CD4-positive, alpha-beta T cell treated with Interleukin-17A for 4 hours (primary cell): ENCODE data around the gene SPNS2.
A peak's percentile ranks its signal among the peaks of the same experiment; 100 is the strongest.
"Not testable (repeated sequence)": the region's sequence is repeated elsewhere in the genome, so short reads cannot be mapped to it uniquely, and the experiment has no call there.

Experiments used
- DNase-seq: peaks from one replicate; pipeline ENCODE4 v3.0.0-alpha.2; 2020; ENCODE audit warnings: mixed read lengths

Gene SPNS2

DNA sequence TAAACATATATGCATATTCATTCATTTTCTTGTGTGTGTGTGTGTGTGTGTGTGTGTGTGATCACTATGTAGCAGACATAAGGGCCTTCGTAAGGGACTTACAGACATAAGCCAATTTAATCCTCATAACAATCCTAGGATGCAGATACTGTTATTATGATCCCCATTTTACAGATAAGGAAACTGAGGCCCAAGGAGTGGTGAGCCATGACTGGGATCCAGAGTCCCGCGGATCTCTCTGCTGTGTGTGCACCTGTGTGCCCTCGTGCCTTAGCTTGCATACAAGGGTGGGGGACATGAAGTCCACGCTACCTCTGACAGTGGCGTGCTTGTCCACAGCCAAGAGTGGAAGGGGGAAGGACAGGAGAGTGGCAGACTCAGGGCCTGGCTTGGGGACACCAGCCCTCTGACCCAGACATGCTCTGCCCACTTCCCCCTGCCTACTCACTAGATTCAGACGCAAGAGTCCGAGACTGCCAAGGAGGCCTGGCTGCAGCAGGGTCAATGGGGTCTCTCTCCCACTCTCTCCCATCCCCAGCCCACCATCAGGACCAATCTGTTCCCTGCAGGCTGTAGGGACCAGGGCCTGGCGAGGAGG, 75.9 kb downstream of the SPNS2 start:
- no peak for DNase-seq

- no peak for DNase-seq
Measured at GRCh38 chr17:4576161-4576558, 77.5 kb downstream of the SPNS2 start.

GRCh38 chr17:4576729-4577322, 78.1 kb downstream of the SPNS2 start:
- DNase-seq, result no peak

- DNase-seq, result no peak
Measured at GRCh38 chr17:4577386-4577993, 78.8 kb downstream of the SPNS2 start.

DNA sequence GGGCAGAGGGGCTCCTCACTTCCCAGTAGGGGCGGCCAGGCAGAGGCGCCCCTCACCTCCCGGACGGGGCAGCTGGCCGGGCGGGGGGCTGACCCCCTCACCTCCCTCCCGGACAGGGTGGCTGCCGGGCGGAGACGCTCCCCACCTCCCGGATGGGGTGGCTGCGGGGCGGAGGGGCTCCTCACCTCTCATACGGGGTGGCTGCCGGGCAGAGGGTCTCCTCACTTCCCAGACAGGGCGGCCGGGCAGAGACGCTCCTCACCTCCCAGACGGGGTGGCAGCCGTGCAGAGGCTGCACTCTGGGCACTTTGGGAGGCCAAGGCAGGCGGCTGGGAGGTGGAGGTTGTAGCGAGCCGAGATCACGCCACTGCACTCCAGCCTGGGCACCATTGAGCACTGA, 79.7 kb downstream of the SPNS2 start:
- DNase-seq, result not testable (repeated sequence)

DNA sequence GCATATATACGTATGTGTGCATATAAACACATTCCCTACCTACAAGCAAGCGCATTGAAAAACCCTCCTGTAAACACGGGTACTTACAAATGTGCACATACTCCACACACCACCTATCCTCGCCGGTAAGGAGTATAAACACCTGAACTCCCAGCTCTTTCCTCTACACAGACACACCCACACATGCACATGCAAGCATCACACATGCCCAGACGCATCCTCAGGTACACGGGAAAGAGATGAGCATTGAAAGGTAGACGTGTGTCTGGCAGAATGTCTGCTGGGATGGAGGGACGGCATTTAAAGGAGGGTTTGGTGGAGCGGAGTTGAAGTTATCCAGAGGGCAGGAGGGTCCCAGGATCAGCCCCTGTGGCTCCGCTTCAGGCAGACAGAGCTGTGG, 81.0 kb downstream of the SPNS2 start:
- DNase-seq, result no peak

- DNase-seq, result no peak
Measured at GRCh38 chr17:4580291-4580690, 81.6 kb downstream of the SPNS2 start.

DNA sequence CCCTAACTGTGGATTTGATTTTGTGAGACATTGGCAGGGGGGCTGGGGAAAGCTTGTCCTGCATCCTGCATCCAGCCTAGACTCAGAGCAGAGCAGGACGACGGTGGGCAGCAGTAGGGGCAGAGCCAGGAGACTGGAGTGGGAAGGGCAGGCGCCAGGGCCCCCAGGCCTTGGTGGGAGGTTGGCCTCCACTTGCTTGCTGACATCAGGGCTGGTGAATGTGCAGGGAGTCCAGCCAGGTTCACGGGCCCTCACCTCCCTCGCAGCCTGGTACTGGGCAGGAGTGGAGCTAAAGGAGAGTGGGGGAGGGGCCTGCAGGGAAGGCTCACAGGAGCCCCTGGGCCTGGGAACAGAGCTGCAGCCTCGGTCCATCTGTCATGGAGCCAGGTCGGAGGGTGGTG, 83.4 kb downstream of the SPNS2 start:
- no peak for DNase-seq

- DNase-seq, result no peak
Measured at GRCh38 chr17:4582691-4583090, 84.0 kb downstream of the SPNS2 start.

DNA sequence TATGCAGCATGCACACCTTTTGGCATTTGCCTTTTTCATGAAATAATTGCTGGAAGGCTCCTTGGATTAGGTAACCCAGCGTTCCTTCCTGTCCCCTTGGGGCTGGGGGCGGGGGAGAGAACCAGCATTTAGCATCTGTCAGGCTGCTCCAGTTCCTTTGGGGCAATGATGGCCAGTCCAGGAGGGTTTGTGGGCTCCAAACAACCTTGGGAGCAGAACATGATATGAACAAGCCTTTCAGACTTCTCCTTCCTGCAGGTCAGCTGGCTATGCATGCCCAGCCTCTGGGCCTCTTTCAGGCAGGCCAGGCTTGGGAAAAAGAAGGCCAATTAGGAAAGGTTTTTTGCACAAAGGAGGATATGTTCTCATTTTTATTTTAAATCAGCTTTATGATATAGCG, 84.5 kb downstream of the SPNS2 start:
- DNase-seq, result no peak

- DNase-seq, result peak; percentile 13
Measured at GRCh38 chr17:4583782-4584100, 85.1 kb downstream of the SPNS2 start.

GRCh38 chr17:4584101-4584916, 85.6 kb downstream of the SPNS2 start, which contains the start of gene SMTNL2:
SMTNL2 (plus strand) TSS chr17:4584529; CDS start chr17:4584606, 77 bp downstream.
- DNase-seq, result peak; percentile 26

DNA sequence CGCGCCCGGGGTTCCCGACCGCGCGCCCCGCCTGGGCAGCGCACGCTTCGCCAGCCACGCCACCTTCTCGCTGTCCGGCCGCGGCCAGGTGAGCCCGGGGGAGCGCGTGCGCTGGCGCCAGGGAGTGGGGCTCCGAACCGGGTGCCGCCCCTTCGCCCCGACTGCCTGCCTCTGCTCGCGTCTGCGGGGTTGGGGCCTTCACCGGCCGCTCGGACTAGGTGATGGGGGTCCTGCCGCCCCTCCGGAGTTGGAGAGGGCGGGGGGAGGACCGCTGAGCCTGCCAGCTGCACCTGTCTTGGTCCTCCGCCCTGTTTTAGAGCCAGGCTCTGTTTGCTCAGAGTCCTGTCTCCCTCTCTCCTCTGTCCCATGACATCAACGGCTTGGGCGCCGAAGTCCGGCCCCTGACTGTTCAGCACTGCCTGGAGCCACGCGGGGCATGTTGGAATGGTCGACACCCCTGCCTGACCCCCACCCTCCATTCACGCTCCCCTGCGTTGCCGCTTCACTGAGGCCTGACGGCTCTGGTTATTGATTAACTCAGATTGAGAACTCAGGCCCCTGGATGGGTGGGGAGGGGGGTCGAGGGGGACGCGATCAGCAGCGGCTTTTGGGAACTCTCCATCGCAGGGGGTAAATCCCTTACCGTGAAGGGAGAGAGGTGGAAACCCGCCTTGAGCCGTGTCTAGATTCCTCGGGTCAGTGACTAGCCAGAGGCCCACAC, 86.4 kb downstream of the SPNS2 start:
- DNase-seq, result no peak

- no peak for DNase-seq
Measured at GRCh38 chr17:4585638-4585994, 86.9 kb downstream of the SPNS2 start.

DNA sequence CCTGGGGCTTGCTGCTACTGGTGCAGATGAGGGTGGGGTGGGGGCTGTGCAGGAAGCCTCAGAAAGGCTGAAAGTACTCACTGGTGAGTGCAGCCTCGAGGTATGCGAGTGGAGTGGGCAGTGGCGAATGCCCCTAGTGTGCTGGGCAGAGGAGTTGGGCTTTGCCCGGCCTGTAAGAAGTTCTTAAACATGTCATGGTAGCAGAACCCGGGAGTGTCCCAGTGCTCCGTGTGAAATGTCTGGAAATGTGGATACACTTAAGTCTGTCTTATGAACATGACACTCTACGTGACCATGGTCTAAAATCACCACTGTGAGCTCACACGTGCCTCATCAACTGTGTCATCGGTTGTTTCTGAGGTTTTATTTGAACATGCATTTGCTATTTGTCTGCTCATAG, 87.4 kb downstream of the SPNS2 start:
- DNase-seq, result no peak

DNA sequence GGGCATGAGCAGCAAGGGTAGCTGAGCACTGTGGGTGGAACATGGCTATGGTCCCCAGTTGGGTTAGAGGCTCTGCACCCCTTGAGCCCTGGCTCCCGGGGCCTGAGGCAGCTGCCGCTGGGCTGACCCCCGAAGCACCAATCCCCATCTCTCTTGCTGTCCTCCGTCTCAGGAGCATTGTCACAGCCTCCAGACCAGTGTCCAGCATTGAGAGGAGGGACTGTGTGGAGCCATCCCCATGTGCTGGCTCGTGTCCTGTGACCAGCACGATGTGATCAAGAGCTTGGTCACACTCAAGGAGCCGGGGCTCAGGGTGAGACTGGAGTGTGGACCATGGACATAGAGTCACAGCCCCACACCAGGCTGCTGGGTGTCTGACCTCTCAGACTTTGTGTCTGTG, 88.5 kb downstream of the SPNS2 start:
- no peak for DNase-seq

- DNase-seq, result no peak
Measured at GRCh38 chr17:4587803-4588202, 89.1 kb downstream of the SPNS2 start.

DNA sequence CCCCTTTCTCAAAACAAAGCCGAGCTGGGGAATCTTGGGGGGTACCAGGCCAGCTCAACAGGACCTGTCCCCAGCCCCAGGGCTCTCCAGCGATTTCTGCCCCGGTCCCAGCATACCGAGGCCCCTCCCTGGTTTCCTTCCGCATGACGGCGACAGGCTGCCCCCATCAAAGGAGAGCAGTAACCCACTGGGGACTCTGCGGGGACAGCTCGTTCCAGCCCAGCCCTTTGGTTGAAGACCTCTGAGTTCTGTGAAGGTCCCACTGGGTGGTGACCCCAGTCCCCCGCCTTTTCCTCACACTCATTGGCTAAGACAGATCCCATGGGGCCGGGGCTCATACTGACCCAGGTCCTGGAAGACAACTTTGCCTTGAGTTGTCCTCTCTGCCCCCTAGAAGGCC, 89.7 kb downstream of the SPNS2 start:
- no peak for DNase-seq
